Measurements from ENCODE around the gene CBFB.

- TF ChIP-seq CTCF (IDR thresholded peaks at IDR 0.05; ENCODE audit: poor library complexity): no peak
- TF ChIP-seq EZH2 (IDR thresholded peaks at IDR 0.05; ENCODE audit: borderline replicate concordance): no peak
Observed at GRCh38 chr16:66988197-66988788, 40.7 kb upstream of the CBFB start, which contains the start of gene CES4A.

All from hepatocyte (in vitro differentiated cells).